Embryonic facial prominence (tissue), 1 donor: ENCODE measurements around the gene EGLN3.

ENCODE experiments used
- DNase-seq: peaks from one replicate; pipeline ENCODE4 v3.0.0-alpha.2; 2016; ENCODE audit errors: extremely low spot score

The EGLN3 gene

GRCh38 chr14:33962016-33962415 lies 11.1 kb upstream of the EGLN3 start:
- no peak for DNase-seq

GRCh38 chr14:33959692-33960151 lies 8.8 kb upstream of the EGLN3 start:
- DNase-seq = no peak

GRCh38 chr14:33958605-33959226 lies 7.8 kb upstream of the EGLN3 start:
- no peak for DNase-seq

GRCh38 chr14:33957993-33958392 lies 7.1 kb upstream of the EGLN3 start:
- DNase-seq = no peak

- DNase-seq = no peak
These were observed 6.4 kb upstream of the EGLN3 start for GRCh38 chr14:33957299-33957698.

- DNase-seq = no peak
These were observed 5.8 kb upstream of the EGLN3 start for GRCh38 chr14:33956640-33957039.

- DNase-seq = no peak
These were observed 3.2 kb upstream of the EGLN3 start for GRCh38 chr14:33954016-33954598.

- DNase-seq = no peak
These were observed 1.7 kb upstream of the EGLN3 start for GRCh38 chr14:33952541-33952940.

GRCh38 chr14:33951183-33951840 lies 438 bp upstream of the EGLN3 start:
- DNase-seq = peak; percentile 36

- no peak for DNase-seq
These were observed 1.4 kb downstream of the EGLN3 start for GRCh38 chr14:33949411-33949893.

- DNase-seq = no peak
These were observed 1.9 kb downstream of the EGLN3 start for GRCh38 chr14:33948869-33949408.

GRCh38 chr14:33948145-33948868 lies 2.6 kb downstream of the EGLN3 start:
- no peak for DNase-seq

GRCh38 chr14:33946679-33947476 lies 4.0 kb downstream of the EGLN3 start:
- DNase-seq = no peak

GRCh38 chr14:33945210-33946088 lies 5.4 kb downstream of the EGLN3 start:
- no peak for DNase-seq

GRCh38 chr14:33943096-33943883 lies 7.6 kb downstream of the EGLN3 start:
- no peak for DNase-seq

GRCh38 chr14:33941718-33942117 lies 9.2 kb downstream of the EGLN3 start:
- DNase-seq = no peak

GRCh38 chr14:33940561-33941011 lies 10.3 kb downstream of the EGLN3 start:
- DNase-seq = no peak

GRCh38 chr14:33938131-33938949 lies 12.5 kb downstream of the EGLN3 start:
- DNase-seq = peak; percentile 22
